Activated CD8-positive, alpha-beta T cell treated with anti-CD3 and anti-CD28 coated beads for 36 hours (primary cell): ENCODE data around the gene UGT2A3. TPM values are rescaled to one million over a fixed set of nuclear protein-coding genes. Genes with fewer than 3 reads are reported as not detected.

Source experiments
- ATAC-seq: fragments of 200-7000 bp; cut with Tn5 transposase; one replicate; pipeline ENCODE4 v1.10.0; 2021; ENCODE audit warnings: mild to moderate bottlenecking, moderate library complexity
- CTCF ChIA-PET: fragments of 350-600 bp; sonication (Branson Sonifier 250); formaldehyde crosslinking; loops from one replicate; lab custom pipeline; 2021; ENCODE audit warnings: antibody characterized with exemption; lab: Charles Lee
- POLR2A ChIA-PET: fragments of 350-600 bp; sonication (Branson Sonifier 250); formaldehyde crosslinking; loops from one replicate; lab custom pipeline; 2021; ENCODE audit warnings: antibody characterized with exemption; lab: Charles Lee
- DNase-seq: peaks from one replicate; pipeline ENCODE4 v3.0.0-alpha.2; 2020
- H3K27ac Mint-ChIP-seq: one replicate; pipeline ENCODE4 v1.8.0; 2021; ENCODE audit warnings: mild to moderate bottlenecking, mixed read lengths
- H3K27me3 Mint-ChIP-seq: one replicate; pipeline ENCODE4 v1.8.0; 2021; ENCODE audit warnings: mixed read lengths
- H3K36me3 Mint-ChIP-seq: one replicate; pipeline ENCODE4 v1.8.0; 2021; ENCODE audit warnings: low read depth, mixed read lengths
- H3K4me1 Mint-ChIP-seq: one replicate; pipeline ENCODE4 v1.8.0; 2021; ENCODE audit warnings: low read depth, mixed read lengths
- H3K4me3 Mint-ChIP-seq: one replicate; pipeline ENCODE4 v1.8.0; 2021; ENCODE audit warnings: mild to moderate bottlenecking, moderate library complexity, mixed read lengths
- H3K9me3 Mint-ChIP-seq: one replicate; pipeline ENCODE4 v1.8.0; 2021; ENCODE audit warnings: mixed read lengths
- CTCF ChIP-seq: fragments of 200-600 bp; IDR thresholded peaks from one replicate; pipeline ENCODE4 v1.8.0; 2022; ENCODE audit warnings: antibody characterized with exemption, mild to moderate bottlenecking
- intact Hi-C: fragments of 100-400 bp; cut with micrococcal nuclease; formaldehyde crosslinking; loops from one replicate; pipeline ENCODE4 v1.10.0; 2022
- total RNA-seq, 2 experiments: library from RNA; stranded (reverse); gene quantifications; one replicate each; pipeline ENCODE4 v1.2.3, GENCODE V29; 2021

The UGT2A3 gene
- total RNA-seq, 2 experiments from 2014 or later, result not detected

GRCh38 chr4:68883870-68884269 is 67.7 kb downstream of the UGT2A3 start:
- ChIA-PET POLR2A (no interaction called here), CTCF (no interaction called here)
- no peaks in the 10 kb centered on the region for H3K4me1 Mint-ChIP-seq
- no peak for TF ChIP-seq CTCF
- no peaks in the 10 kb centered on the region for H3K27me3 Mint-ChIP-seq
- intact Hi-C loops, result no loop called here
- no peak overlapping the region for H3K4me3 Mint-ChIP-seq
- no peaks in the 10 kb centered on the region for H3K9me3 Mint-ChIP-seq
- ATAC-seq (no peak), DNase-seq (no peak)
- no peaks in the 10 kb centered on the region for H3K36me3 Mint-ChIP-seq
- H3K27ac Mint-ChIP-seq, result no peak overlapping the region

Other genes starting within 250 kb of the UGT2A3 start
- gene UGT2B10, start 135.8 kb downstream of the UGT2A3 start, total RNA-seq, result not detected
- not detected for gene UGT2B7, start 144.7 kb upstream of the UGT2A3 start, total RNA-seq